Fibroblast of lung (primary cell): Measurements from ENCODE around the gene FERMT1.

Experiments used
- EZH2 ChIP-seq: IDR thresholded peaks from 2 replicates; pipeline ENCODE4 v1.5.1; 2012; ENCODE audit warnings: low read length, control low read depth, mild to moderate bottlenecking; ENCODE audit errors: missing control alignments
- TF ChIP-seq, protein P1 (sequence below), 2 donors: IDR thresholded peaks in 1 of 2; conservative IDR thresholded peaks in 1 of 2; 1 replicate in 1 of 2; 2 replicates in 1 of 2; pipeline ENCODE4 v1.5.1; 2011 to 2012; ENCODE audit warnings: low read length in 2 of 2, control low read depth in 1 of 2, inconsistent platforms in 1 of 2, low read depth in 1 of 2, mild to moderate bottlenecking in 1 of 2

- TF ChIP-seq, protein P1, sequence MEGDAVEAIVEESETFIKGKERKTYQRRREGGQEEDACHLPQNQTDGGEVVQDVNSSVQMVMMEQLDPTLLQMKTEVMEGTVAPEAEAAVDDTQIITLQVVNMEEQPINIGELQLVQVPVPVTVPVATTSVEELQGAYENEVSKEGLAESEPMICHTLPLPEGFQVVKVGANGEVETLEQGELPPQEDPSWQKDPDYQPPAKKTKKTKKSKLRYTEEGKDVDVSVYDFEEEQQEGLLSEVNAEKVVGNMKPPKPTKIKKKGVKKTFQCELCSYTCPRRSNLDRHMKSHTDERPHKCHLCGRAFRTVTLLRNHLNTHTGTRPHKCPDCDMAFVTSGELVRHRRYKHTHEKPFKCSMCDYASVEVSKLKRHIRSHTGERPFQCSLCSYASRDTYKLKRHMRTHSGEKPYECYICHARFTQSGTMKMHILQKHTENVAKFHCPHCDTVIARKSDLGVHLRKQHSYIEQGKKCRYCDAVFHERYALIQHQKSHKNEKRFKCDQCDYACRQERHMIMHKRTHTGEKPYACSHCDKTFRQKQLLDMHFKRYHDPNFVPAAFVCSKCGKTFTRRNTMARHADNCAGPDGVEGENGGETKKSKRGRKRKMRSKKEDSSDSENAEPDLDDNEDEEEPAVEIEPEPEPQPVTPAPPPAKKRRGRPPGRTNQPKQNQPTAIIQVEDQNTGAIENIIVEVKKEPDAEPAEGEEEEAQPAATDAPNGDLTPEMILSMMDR (conservative IDR thresholded peaks at IDR 0.05 in 1 of 2, IDR thresholded peaks at IDR 0.05 in 1 of 2; ENCODE audit: low read depth in 1 of 2, low read length in 2 of 2): no peak
- TF ChIP-seq EZH2: no peak
Observed at GRCh38 chr20:6126846-6127245, 4.0 kb upstream of the FERMT1 start.
